Body of pancreas (tissue), 4 donors: Measurements from ENCODE around the gene RAB22A.

Experiments
- CTCF ChIP-seq, 7 experiments: fragments of 450-650 bp in 4 of 7; fragments of 200-600 bp in 3 of 7; sonication (generic) in 3 of 7; IDR thresholded peaks; one replicate each; pipeline ENCODE4 v1.5.1; 2016 to 2019; ENCODE audit warnings: antibody characterized with exemption in 7 of 7
- POLR2A ChIP-seq, 3 donors: fragments of 450-650 bp; IDR thresholded peaks; one replicate each; pipeline ENCODE4 v1.6.1; 2016; ENCODE audit warnings: antibody characterized with exemption in 3 of 3, mild to moderate bottlenecking in 2 of 3

GRCh38 chr20:58388882-58389323 is 79.4 kb downstream of the RAB22A start, which contains the start of gene VAPB:
- TF ChIP-seq CTCF (IDR thresholded peaks at IDR 0.05) (peak in 1 of 7 experiments; percentile 9), POLR2A (IDR thresholded peaks at IDR 0.05) (peak; percentile 54 to 82 (median 63))
